GM21619 (cell line): ENCODE data around the gene PRPSAP1.
"Not testable (repeated sequence)": the region's sequence is repeated elsewhere in the genome, so short reads cannot be mapped to it uniquely, and the experiment has no call there.

Experiments used
- ATAC-seq: cut with Tn5 transposase; IDR thresholded peaks from one replicate; pipeline ENCODE4 v1.9.1; 2021; ENCODE audit not compliant: unreplicated experiment

The PRPSAP1 gene

GRCh38 chr17:76278268-76278908 lies 75.3 kb downstream of the PRPSAP1 start:
- no peak for ATAC-seq

DNA sequence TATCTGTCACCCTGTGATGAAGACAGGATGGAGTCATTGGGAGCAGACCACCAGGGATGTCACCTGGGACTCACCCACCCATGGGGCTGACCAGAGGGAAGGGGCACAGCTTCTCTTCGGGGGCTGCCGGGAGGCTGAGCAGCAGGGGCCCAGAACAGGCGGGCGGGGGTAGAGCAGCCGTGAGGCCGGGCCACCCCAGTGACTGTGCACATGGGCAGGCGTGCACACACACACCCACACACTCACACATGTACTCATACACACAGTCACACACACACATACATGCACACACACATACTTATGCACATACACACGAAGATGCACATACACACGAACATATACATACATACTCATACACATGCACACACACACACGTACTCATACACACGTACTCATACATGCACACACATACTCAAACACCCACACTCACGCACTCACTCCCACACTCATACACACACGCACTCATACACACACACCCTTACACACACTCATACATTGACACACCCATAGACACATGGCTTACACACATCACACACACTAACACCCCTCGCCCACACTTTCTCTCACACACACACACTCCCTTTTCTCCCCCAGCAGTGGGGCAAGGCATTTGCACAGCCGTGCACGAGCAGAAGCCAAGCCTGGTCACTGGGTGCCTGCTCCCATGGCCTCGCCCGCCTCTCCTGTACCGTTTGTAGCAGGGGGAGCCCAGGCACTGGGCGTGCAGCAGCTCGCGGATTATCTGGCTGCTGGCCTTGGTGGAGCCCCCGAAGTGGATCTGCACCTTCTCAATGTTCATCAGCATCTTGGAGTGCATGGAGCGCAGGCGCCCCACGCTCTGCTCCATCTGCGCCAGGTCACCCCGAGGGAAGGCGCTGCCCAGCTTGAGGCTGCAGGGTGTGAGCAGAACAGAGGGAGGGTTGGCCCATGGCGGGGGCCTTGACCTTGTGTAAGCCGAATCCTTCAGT lies 76.1 kb downstream of the PRPSAP1 start:
- no peak for ATAC-seq

DNA sequence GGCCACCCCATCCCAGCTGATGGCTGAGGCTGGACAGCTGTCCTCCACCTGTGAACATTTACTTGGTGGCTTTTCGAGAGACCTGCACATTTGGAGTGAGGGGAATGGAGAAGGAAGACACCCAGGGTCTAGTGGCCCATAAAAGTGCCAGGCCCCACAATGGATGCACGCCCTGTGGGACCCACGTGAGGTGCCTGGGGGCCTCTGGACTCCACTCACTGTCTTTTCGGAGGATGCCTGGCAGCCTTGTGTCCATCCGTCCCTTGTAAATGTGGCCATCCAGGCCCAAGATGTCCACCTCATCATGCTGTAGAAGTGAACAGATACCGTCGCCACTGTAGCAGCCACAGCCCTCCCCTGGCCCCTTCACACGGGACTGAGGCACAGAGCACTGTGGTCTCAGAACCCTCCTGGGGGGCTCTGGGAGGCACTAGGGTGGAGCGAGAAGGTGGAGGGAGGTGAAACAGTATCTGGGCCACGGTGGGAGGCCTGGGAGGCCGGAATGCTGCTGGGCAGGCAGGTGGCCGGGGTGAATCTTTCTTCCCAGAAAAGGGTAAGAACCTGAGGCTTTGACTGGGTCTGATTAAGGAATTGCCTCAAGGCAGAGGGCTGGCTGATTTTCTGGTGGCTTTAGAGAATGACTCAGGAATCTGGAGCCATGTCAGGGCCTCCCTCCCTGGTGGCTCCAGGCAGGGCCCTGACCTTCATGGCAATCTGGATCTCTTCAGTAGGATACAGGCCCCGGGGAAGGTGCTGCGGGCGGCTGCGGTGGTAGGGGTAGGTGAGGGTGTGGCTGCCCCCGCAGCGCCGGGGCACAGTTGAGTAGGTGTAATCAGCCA lies 77.0 kb downstream of the PRPSAP1 start:
- no peak for ATAC-seq

DNA sequence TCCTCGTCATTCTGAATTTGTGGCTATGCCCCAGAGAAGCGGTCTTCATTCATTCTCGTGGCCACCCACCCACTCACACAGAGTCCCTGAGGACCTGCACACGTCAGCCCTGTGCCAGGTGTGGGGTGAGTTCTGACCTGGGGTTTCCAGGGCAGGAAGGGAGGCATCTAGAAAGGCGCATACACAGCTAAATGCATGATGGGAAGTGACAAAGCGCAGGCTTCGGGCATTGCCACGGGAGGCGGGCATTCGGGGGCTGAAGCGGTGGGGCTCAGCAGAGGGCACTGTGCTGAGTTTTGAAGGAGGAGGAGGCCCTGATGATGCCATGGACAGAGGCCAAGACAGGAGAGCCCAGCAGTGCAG lies 77.7 kb downstream of the PRPSAP1 start:
- ATAC-seq = no peak

DNA sequence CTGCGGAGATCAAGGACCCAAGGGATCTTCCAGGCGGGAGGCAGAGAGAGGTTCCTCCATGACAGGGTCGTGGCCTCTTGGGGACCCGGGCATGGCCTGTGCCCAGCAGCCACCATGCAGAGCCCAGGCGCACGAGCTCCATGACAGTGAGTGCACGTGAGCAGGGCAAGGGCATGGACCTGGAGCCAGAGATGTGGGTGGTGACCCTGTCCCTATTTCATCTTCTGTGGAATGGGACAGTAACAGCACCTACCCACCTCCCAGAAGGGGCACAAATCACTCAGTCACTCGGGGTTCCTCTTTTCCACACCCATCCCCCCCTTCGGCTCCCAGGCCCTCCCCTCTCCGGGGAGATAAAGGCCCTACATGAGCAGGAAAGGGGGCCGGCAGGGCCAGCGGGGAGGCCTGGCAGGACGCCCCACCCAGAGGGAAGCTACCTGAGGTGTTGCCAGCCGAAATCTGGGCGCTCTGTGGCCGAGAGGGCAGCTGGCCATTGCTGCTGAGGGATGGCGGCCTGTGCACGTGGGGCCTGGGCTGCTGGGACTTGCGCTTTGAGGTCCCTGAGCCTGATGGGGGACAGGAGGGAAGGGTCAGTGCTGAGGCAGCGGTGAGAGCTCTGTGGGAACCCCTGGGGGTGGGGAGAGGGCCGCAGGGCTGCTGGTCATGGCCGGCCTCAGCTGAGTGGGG lies 78.2 kb downstream of the PRPSAP1 start:
- no peak for ATAC-seq

DNA sequence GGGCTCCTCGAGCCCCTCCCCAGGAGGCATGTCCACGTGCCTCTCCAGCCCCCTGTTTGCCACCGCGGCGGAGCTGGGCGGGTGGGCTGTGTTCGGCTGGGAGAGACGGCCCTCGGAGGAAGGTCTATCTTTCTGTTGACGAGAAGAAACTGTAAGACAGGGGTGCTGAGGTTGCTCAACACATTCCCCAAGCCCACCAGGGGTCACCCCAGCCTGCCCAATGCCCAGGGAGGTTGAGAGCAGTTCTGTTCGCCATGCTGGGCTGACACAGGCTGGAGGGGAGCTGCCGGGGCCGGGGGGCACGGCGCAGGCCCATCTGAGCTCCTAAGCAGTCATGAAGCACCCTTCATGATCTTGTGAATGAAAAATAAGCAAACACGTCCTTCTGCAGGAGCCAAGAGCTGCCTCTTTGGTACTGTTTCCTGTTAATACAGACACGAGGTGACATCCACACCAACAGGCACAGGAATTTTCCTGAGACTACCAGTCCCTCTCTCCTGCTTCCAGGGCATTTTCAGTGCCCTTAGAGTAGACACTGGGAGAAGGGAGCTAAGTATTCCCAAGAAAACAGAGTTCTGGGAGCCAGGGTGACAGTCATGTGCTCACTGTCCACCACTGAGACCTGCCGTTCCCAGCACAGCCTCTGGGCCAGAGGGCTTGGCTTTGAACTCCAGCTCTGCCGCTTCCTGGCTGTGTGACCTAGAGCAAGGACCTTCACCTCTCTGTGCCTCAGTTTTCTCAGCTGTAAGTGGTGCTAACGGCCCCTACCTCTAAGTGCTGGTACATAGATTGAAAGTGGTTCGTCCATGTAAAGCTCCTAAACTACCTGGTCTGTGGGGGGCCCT lies 79.4 kb downstream of the PRPSAP1 start:
- no peak for ATAC-seq

GRCh38 chr17:76273445-76274111 lies 80.1 kb downstream of the PRPSAP1 start:
- no peak for ATAC-seq

DNA sequence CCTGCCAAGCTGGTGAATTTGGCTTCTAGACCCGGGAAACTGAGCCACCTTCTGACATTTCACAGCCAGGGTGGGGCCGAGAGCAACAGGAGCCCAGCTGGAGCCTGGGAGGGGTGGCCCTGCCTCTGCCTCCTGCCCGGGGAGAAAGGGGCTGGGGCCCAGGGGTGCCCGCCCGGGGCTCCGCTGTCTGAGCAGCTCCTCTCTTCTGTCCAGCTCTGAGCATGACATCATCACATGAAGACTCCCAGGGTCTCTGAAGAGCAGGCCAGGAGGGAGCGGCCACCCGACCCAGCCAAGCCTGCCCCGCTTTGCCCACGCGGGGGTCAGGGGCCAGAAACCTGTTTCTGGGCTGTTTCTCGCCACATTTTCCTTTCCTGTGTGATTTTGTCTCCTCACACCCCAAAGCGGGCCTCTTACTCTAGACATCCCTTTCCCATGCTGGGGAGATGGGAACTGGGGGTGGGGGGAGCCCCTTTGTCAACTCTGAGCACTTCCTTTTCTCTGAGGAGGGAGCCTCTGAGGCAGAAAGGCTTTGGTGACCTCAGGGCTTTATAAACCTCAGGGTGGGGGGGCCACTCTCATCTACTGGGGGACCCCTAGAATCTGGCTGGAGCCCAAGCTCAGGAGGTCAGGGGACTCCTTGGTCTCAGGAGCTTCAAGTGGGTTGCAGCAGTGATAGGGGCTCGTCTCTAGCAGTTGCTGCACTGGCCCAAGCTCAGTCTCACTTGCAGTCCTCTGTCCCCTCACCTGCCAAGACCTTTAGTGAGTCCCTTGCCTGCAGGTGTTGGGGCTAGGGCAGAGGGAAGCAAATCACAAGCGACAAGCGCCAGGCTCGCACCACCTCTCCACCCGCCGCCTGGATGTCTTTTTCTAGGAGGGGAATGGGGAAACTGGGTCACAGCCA lies 80.9 kb downstream of the PRPSAP1 start:
- peak; percentile 15 for ATAC-seq

DNA sequence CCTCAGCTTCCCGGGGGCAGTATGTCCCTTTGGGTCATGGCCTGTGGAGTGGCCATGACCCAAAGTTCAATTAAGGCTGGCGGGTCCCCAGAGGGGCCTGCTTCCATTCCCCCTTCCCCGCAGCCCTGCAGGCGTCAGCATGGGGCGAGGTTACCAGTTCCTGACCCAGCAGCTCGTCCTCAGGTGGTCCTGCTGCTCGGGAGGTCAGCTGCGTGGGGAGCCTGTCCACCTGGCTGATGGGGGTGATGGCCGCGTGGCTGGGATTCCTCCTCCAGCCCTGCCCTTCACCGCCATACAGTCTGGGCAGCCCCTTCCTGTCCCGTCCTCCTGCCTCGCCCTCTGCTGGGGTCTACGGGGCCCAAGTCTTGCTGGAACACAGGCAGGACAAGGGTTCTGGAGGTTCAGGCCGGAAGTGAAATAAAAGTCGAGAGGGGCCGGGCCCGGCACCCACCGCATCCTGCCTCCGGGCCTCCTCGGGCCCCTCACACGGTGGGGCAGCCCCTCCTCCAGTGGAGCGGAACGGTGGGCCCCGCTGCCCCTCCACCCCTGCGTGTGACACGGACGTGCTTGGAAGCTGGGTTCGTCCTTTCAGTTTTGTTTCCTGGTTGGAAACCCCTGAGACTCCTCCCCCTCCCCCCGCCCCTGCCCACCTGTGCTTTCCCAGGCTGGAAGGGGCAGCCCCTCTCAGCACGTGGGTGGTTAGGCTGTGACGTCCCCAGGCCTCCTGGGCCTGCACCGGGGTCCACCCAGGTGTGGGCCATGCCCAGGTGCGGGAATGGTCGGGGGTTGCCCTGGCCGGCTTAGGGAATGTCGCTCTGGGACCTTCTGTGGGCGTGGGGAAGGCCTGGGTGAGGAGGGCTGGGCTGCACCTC lies 81.8 kb downstream of the PRPSAP1 start:
- peak; percentile 48 for ATAC-seq

DNA sequence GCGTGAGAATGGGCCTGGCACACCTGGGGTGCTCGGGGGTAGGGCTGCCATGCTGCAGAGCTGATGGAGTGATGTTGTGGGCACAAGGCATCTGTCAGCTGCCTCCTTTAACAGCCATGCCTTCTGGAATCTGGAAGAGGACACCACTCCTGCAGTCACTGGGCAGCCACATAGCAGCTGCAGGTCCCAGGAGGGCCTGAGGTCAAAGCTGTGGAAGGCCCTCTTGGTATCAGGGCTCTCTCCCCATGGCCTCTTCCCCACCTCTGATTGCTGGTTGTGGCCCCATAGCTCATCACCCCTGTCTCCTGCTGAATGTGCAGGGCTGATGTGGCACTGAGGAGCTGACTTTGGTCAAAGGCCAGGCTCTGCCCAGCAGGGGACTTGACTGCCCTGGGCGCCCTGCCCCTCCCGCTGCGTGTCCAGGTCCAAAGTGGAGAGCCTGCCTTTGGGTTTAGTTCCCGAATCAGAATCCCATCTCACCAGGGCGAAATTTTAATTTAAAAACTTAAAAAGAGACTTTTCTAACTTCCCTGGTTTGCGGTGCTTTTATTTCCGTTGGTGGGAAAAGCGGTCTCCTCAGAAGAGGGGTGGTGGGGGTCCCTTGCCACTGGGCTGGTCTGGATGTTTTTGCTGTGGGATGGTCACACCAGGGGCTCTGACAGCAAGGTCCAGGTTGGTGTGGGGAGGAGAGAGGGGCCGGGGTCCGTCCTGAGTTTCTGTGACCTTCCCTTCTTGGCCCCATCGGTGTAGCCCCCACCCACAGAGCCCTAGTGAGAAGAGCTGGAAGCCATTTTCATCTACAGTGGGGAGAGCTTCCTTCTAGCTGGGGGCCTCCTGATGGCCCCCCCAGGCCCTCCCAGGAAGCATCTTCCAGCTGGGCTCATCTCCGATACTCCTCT lies 82.7 kb downstream of the PRPSAP1 start:
- ATAC-seq = peak; percentile 0

GRCh38 chr17:76270127-76270592 lies 83.6 kb downstream of the PRPSAP1 start:
- no peak for ATAC-seq

DNA sequence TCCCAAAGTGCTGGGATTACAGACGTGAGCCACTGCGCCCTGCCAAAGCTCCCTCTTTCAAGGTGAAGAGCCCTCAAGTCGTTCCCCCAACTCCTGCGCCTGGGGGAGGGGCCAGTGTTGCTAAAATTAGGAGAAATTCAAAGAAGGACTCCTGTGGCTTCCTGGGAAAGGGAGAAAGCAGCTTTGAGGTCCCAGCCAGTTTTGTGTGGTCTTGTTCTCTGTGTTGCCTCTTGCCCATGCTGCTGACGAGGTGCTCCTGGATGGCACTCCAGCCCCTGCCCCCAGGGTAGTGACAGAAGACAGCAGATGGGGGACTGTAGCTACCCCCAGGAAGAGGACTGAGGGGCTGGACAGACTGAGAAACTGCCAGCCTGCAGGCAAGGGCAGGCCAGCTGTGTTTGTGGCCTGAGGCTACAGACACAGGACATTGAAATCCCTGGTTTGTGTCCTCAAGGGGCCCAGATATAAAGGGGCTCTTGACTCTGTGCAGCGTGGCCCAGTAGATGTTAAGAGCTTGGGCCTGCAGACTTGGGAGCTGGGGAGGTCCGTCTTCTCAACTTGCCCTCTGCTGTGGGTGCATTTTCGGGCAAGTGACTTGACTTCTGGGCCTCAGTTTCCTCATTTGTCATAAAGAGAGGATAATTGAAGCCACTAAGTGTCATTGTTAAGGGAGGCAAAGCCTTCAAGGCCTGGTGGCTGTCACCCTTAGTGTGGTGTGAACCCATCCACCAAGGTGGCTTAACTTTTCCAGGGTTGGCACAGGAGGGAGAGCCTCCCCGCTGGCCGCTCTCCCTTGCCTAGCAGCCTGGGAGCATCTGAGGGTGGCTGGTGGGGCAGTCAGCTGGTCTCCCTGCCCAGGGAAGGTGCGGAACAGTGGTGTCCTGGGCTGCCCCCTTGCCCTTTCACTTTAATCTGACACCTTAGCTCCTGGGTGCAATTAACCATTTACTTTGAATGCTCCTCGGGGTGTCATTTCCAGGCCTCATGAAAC lies 84.4 kb downstream of the PRPSAP1 start:
- ATAC-seq = no peak

DNA sequence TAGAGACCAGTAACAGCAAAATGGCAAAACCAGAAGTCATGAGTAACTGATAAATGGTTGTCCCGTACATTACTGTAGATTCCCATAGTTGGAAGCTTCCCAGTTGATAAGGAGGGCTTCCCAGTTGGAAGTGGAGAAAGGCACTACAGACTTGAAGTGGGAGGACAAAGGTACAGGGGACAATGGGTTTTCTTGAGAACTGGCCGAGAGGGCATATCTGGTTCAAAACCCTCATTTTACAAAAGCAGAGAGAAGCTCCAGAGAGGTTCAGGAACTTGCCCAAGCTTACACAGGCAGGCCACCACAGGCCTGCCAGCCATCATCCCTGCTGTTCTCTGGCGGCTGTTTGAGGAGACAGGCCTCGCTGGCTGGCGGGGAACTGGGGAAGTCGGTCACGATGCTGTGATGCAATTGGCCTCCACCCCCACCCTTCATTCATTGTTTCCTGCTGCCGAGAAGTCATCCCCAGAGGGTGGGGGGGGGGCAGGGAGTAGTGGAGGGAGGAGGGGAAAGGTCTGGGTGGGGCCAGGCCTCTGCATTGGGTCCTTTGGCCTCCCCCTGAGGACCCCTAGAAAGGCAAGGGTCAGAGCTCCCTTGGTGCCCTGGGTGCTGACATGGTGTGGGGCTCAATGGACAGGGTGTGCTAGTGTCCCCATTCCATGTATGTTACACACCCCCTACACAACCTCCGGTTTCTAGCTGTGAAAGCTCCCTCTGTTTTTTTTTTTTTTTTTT lies 85.5 kb downstream of the PRPSAP1 start:
- ATAC-seq = no peak

DNA sequence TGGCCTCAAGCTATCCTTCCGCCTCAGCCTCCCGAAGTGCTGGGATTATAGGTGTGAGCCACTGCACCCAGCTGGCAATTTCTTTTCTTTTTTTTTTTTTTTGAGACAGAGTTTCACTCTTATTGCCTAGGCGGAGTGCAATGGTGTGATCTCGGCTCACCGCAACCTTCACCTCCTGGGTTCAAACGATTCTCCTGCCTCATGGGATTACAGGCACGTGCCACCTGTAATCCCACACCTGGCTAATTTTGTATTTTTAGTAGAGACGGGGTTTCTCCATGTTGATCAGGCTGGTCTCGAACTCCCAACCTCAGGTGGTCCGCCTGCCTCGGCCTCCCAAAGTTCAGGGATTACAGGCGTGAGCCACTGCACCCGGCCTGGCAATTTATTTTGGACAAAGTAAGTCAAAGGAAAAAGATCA lies 86.1 kb downstream of the PRPSAP1 start:
- not testable (repeated sequence) for ATAC-seq
